ENCODE data around the gene PTH2R. TPM values are rescaled to one million over a fixed set of nuclear protein-coding genes. Genes with fewer than 3 reads are reported as not detected.
"Not testable (repeated sequence)": the region's sequence is repeated elsewhere in the genome, so short reads cannot be mapped to it uniquely, and the experiment has no call there.

The PTH2R gene
- total RNA-seq, 2 donors from 2014 or later, result 0.37 TPM; not detected in 1

DNA sequence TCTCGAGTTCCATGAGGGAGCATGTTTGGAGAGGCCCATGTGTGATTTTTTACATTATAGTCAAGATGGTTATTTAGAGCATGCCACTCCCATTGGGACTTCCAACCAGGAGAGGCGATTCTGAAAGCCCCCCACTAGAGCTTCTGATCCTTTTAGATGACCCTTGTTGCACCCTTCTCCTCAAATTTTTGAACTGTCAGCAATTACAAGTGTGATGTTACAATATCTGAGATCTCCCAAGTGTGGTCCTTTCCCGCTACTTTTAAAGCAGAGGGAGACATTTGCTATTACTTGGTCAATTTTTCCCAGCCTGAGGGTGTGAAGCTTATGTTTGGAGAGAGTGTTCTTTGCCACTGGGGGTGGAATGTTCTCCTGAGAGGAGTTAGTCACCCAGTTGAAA, 16.7 kb upstream of the PTH2R start:
- TF ChIP-seq, protein P1, sequence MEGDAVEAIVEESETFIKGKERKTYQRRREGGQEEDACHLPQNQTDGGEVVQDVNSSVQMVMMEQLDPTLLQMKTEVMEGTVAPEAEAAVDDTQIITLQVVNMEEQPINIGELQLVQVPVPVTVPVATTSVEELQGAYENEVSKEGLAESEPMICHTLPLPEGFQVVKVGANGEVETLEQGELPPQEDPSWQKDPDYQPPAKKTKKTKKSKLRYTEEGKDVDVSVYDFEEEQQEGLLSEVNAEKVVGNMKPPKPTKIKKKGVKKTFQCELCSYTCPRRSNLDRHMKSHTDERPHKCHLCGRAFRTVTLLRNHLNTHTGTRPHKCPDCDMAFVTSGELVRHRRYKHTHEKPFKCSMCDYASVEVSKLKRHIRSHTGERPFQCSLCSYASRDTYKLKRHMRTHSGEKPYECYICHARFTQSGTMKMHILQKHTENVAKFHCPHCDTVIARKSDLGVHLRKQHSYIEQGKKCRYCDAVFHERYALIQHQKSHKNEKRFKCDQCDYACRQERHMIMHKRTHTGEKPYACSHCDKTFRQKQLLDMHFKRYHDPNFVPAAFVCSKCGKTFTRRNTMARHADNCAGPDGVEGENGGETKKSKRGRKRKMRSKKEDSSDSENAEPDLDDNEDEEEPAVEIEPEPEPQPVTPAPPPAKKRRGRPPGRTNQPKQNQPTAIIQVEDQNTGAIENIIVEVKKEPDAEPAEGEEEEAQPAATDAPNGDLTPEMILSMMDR (conservative IDR thresholded peaks at IDR 0.05), result no peak
- Mint-ChIP-seq H3K27ac (no peak overlapping the region), H3K36me3 (ENCODE audit: low read depth) (peaks cover 3% of the 10 kb centered on the region), H3K4me3 (no peak overlapping the region), H3K9me3 (peaks cover 19% of the 10 kb centered on the region), H3K27me3 (ENCODE audit: insufficient read depth) (peaks cover 3% of the 10 kb centered on the region), H3K4me1 (no peaks in the 10 kb centered on the region)
- no peak for DNase-seq
- H3K27ac ChIP-seq (ENCODE audit: low read depth, low read length), result no peak overlapping the region
- no peak overlapping the region for H3K9ac ChIP-seq (ENCODE audit: extremely low read depth, low read length, poor library complexity, severe bottlenecking)
- H3K4me3 ChIP-seq (ENCODE audit: low read length), result no peak overlapping the region
- peaks cover 20% of the 10 kb centered on the region for H3K9me3 ChIP-seq (ENCODE audit: control insufficient read depth, low read length)
- 83 to 87% methylated on average over 2 to 3 of the region's 3 CpGs for WGBS, 2 experiments (ENCODE audit: insufficient coverage in 1 of 2, insufficient read length in 1 of 2)
- no peaks in the 10 kb centered on the region for H3K4me1 ChIP-seq (ENCODE audit: control insufficient read depth, insufficient read depth, low read length)
- H3K36me3 ChIP-seq (ENCODE audit: control insufficient read depth, insufficient read depth, low read length), result no peaks in the 10 kb centered on the region
- H3K27me3 ChIP-seq (ENCODE audit: control insufficient read depth, insufficient read depth, low read length, poor library complexity, severe bottlenecking), result no peaks in the 10 kb centered on the region

DNA sequence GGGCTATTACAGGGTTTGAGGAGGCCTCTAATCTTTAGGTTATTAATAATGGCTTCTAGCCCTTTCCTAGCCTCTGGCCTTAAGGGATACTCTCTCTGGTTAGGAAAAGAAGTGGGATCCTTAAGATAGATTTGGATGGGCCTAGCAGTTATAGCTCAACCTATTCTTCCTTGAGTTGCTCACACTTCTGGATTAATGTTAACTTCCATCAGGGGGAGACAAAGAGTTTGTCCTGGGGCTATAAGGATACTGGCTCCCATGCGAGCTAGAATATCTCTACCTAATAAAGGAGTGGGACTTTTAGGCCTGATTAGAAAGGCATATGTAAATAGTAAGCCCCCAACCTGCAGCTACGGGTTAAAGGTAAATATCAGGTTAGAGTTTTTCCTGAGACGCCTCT, 14.3 kb upstream of the PTH2R start:
- H3K36me3 Mint-ChIP-seq (ENCODE audit: low read depth), result peaks cover 7% of the 10 kb centered on the region
- H3K27ac Mint-ChIP-seq, result no peak overlapping the region
- H3K27me3 Mint-ChIP-seq (ENCODE audit: insufficient read depth), result peaks cover 3% of the 10 kb centered on the region
- H3K4me3 Mint-ChIP-seq, result no peak overlapping the region
- H3K9me3 Mint-ChIP-seq, result peaks cover 34% of the 10 kb centered on the region
- Histone ChIP-seq H3K36me3 (ENCODE audit: control insufficient read depth, insufficient read depth, low read length) (no peaks in the 10 kb centered on the region), H3K4me1 (ENCODE audit: control insufficient read depth, insufficient read depth, low read length) (no peaks in the 10 kb centered on the region), H3K27me3 (ENCODE audit: control insufficient read depth, insufficient read depth, low read length, poor library complexity, severe bottlenecking) (no peaks in the 10 kb centered on the region), H3K9ac (ENCODE audit: extremely low read depth, low read length, poor library complexity, severe bottlenecking) (no peak overlapping the region), H3K4me3 (ENCODE audit: low read length) (no peak overlapping the region), H3K27ac (ENCODE audit: low read depth, low read length) (no peak overlapping the region), H3K9me3 (ENCODE audit: control insufficient read depth, low read length) (peaks cover 20% of the 10 kb centered on the region)
- DNase-seq, result no peak
- 93 to 97% methylated on average over 3 of the region's 3 CpGs for WGBS, 2 experiments (ENCODE audit: insufficient coverage in 1 of 2, insufficient read length in 1 of 2)
- TF ChIP-seq, protein P1 (conservative IDR thresholded peaks at IDR 0.05), result peak; percentile 37
- H3K4me1 Mint-ChIP-seq, result no peaks in the 10 kb centered on the region

DNA sequence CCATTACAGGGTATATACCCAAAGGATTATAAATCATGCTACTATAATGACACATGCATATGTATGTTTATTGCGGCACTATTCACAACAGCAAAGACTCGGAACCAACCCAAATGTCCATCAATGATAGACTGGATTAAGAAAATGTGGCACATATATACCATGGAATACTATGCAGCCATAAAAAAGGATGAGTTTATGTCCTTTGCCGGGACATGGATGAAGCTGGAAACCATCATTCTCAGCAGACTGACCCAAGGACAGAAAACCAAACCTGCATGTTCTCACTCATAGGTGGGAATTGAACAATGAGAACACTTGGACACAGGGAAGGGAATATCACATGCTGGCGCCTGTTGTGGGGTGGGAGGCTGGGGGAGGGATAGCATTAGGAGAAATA, 9.8 kb upstream of the PTH2R start:
- not testable (repeated sequence) for DNase-seq

DNA sequence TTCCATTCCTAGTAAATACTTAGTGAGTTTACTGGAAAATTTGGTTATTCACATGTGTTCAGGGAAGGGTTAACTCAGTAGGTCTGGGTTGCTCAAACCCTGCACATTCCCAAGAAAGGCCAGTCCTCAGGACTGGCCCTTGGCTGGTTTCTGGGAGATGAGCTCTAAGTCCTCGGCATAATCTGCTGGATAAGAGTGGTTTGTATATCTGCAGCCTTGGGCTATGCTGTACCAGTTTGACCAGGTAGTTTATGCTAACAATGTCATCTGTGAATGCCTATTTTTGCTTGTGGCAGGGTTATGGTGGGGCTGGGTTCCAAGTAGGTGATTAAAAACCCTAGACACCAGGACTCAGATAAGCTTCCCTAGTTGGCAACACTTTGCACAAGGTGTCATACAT, 7.4 kb upstream of the PTH2R start:
- H3K4me3 Mint-ChIP-seq, result no peak overlapping the region
- H3K9me3 Mint-ChIP-seq, result peaks cover 20% of the 10 kb centered on the region
- no peak overlapping the region for H3K27ac Mint-ChIP-seq
- H3K27ac ChIP-seq (ENCODE audit: low read depth, low read length), result no peak overlapping the region
- DNase-seq, result no peak
- peaks cover 4% of the 10 kb centered on the region for H3K9me3 ChIP-seq (ENCODE audit: control insufficient read depth, low read length)
- no peak overlapping the region for H3K4me3 ChIP-seq (ENCODE audit: low read length)
- WGBS, 2 experiments (ENCODE audit: insufficient coverage in 1 of 2, insufficient read length in 1 of 2), result 98% methylated on average over 1 of the region's 1 CpG; no CpG with 5 or more reads in 1 of the 2 experiments
- H3K27me3 Mint-ChIP-seq (ENCODE audit: insufficient read depth), result peaks cover 7% of the 10 kb centered on the region
- no peaks in the 10 kb centered on the region for H3K4me1 ChIP-seq (ENCODE audit: control insufficient read depth, insufficient read depth, low read length)
- H3K4me1 Mint-ChIP-seq, result no peaks in the 10 kb centered on the region
- no peak overlapping the region for H3K9ac ChIP-seq (ENCODE audit: extremely low read depth, low read length, poor library complexity, severe bottlenecking)
- H3K27me3 ChIP-seq (ENCODE audit: control insufficient read depth, insufficient read depth, low read length, poor library complexity, severe bottlenecking), result peaks cover 22% of the 10 kb centered on the region
- H3K36me3 ChIP-seq (ENCODE audit: control insufficient read depth, insufficient read depth, low read length), result no peaks in the 10 kb centered on the region
- H3K36me3 Mint-ChIP-seq (ENCODE audit: low read depth), result peaks cover 4% of the 10 kb centered on the region
- TF ChIP-seq, protein P1 (conservative IDR thresholded peaks at IDR 0.05), result no peak

More for the DNA sequence above, 9.8 kb upstream of the PTH2R start:
- not testable (repeated sequence) for H3K36me3 Mint-ChIP-seq (ENCODE audit: low read depth); H3K9ac ChIP-seq (ENCODE audit: extremely low read depth, low read length, poor library complexity, severe bottlenecking); H3K4me3 Mint-ChIP-seq; H3K27ac ChIP-seq (ENCODE audit: low read depth, low read length); H3K4me1 Mint-ChIP-seq; H3K27me3 Mint-ChIP-seq (ENCODE audit: insufficient read depth); H3K4me3 ChIP-seq (ENCODE audit: low read length); H3K27me3 ChIP-seq (ENCODE audit: control insufficient read depth, insufficient read depth, low read length, poor library complexity, severe bottlenecking); H3K4me1 ChIP-seq (ENCODE audit: control insufficient read depth, insufficient read depth, low read length); H3K36me3 ChIP-seq (ENCODE audit: control insufficient read depth, insufficient read depth, low read length); H3K27ac Mint-ChIP-seq
- peaks cover 34% of the 10 kb centered on the region for H3K9me3 Mint-ChIP-seq
- peaks cover 20% of the 10 kb centered on the region for H3K9me3 ChIP-seq (ENCODE audit: control insufficient read depth, low read length)
- 94 to 97% methylated on average over 2 to 3 of the region's 4 CpGs for WGBS, 2 experiments (ENCODE audit: insufficient coverage in 1 of 2, insufficient read length in 1 of 2)

All from endodermal cell (in vitro differentiated cells).